DMS53 (cell line): Measurements from ENCODE around the gene RXRA.
"Not testable (repeated sequence)": the region's sequence is repeated elsewhere in the genome, so short reads cannot be mapped to it uniquely, and the experiment has no call there.

ENCODE experiments used
- DNase-seq: peaks from one replicate; lab custom pipeline; 2025; lab: John Stamatoyannopoulos, UW

The RXRA gene

GRCh38 chr9:134308639-134309220 is 17.5 kb upstream of the RXRA start:
- not testable (repeated sequence) for DNase-seq

- no peak for DNase-seq
Observed at GRCh38 chr9:134313470-134313869, 12.8 kb upstream of the RXRA start.

- DNase-seq: no peak
Observed at GRCh38 chr9:134314039-134314949, 12.0 kb upstream of the RXRA start.

- no peak for DNase-seq
Observed at GRCh38 chr9:134314950-134315715, 11.1 kb upstream of the RXRA start.

- DNase-seq: no peak
Observed at GRCh38 chr9:134315716-134316448, 10.4 kb upstream of the RXRA start.

- no peak for DNase-seq
Observed at GRCh38 chr9:134316449-134317160, 9.7 kb upstream of the RXRA start.

GRCh38 chr9:134317400-134317789 is 8.9 kb upstream of the RXRA start:
- no peak for DNase-seq

GRCh38 chr9:134317790-134318414 is 8.4 kb upstream of the RXRA start:
- DNase-seq: no peak

- no peak for DNase-seq
Observed at GRCh38 chr9:134318481-134318891, 7.8 kb upstream of the RXRA start.

GRCh38 chr9:134318941-134319305 is 7.3 kb upstream of the RXRA start:
- DNase-seq: no peak

GRCh38 chr9:134319306-134320125 is 6.7 kb upstream of the RXRA start:
- DNase-seq: no peak

GRCh38 chr9:134320126-134320867 is 6.0 kb upstream of the RXRA start:
- no peak for DNase-seq

GRCh38 chr9:134320868-134321471 is 5.3 kb upstream of the RXRA start:
- no peak for DNase-seq

- no peak for DNase-seq
Observed at GRCh38 chr9:134321531-134321930, 4.7 kb upstream of the RXRA start.

GRCh38 chr9:134321946-134322741 is 4.1 kb upstream of the RXRA start:
- no peak for DNase-seq

GRCh38 chr9:134322781-134323241 is 3.4 kb upstream of the RXRA start:
- no peak for DNase-seq

GRCh38 chr9:134323741-134324358 is 2.4 kb upstream of the RXRA start:
- DNase-seq: peak; percentile 48
